ENCODE measurements around the gene RPRD1A.
"Not testable (repeated sequence)": the region's sequence is repeated elsewhere in the genome, so short reads cannot be mapped to it uniquely, and the experiment has no call there.

The RPRD1A gene

DNA sequence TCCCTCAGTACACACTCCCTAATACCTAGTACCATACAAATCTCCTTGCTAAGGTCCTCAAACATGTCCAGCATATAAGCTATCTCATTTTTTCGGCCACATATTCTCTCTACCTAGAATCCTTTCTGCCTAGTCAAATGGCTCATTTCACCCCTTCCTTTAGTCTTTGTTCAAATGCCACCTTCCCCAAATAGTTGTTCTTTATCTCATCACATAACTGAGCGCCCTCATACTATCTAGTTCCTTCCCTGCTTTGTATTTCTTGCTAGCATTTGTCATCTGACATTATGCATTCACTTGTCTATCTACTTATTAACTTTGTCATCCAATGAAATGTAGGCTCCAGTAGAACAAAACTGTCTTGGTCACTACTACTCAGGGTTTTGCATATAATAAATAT lies 35.5 kb downstream of the RPRD1A start:
- no peak overlapping the region for H3K4me3 ChIP-seq (ENCODE audit: low read depth, low read length)

DNA sequence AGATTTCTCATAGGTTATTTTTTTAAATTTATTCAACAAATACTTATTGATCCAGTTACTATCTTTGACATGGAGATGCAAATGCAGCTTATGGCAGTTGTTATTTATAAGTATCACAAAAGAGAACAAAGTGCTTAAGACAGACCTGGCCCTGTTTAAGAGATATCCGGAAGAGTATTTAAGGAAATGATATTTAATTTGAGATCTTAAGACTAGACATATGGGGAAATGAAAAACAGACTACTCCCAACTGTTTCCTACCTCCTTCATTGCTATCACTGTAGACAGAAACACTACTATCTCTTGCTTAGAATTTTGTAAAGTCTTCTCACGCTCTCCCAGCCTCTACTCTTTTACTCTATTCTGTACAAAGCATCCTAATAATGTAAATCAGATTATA lies 36.0 kb downstream of the RPRD1A start:
- no peak overlapping the region for H3K4me3 ChIP-seq (ENCODE audit: low read depth, low read length)

DNA sequence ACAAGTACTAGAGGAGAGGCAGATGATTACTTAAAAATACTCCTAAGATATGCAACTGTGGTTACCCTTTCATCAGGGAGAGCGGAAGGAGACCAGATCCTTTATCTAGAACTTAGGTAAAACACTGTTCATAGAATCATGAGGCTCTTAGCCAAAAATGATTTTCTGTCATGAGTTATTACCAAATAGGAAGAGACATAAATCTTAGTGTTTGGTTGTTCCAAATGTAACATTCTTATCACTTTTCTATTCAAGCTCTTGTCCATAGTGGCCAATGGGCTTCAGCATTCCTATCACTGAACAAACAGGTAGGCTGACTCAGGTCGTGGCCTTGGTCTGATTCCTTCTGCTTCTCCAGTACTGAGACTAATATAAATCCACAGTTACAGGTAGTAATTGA lies 38.5 kb downstream of the RPRD1A start:
- H3K4me3 ChIP-seq (ENCODE audit: low read depth, low read length), result no peak overlapping the region

DNA sequence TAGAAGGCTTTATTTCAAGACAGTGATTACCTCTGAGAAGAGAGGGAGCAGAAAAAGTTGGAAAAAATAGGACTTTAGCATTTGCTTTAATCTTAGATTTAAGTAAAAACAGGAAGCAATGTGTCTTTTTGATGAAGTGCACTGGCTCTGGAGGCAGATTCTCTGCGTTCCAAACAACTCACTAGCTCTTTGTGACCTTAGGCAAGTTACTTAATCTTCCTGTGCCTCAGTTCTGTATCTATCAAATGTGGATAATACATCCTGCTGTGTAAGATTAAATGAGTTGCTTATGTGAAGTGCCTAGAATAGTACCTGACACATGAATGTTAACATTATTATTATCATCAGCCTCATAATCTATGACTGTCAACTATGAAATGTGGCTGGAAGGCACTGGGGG lies 42.3 kb downstream of the RPRD1A start:
- no peak overlapping the region for H3K4me3 ChIP-seq (ENCODE audit: low read depth, low read length)

DNA sequence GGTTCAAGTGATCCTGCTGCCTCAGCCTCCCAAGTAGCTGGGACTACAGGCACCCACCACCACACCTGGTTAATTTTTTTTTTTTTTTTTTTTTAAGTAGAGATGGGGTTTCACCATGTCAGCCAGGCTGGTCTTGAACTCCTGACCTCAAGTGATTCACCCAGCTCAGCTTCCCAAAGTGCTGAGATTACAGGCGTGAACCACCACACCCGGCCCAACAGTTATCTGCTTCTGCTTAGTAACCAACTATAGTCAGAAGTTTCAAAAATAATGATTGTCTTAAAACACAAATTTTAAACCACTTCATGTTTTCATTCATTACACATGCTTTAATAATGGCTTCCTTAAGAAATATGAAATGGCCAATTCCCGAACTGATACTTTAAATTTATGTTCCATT lies 43.1 kb downstream of the RPRD1A start:
- not testable (repeated sequence) for H3K4me3 ChIP-seq (ENCODE audit: low read depth, low read length)

DNA sequence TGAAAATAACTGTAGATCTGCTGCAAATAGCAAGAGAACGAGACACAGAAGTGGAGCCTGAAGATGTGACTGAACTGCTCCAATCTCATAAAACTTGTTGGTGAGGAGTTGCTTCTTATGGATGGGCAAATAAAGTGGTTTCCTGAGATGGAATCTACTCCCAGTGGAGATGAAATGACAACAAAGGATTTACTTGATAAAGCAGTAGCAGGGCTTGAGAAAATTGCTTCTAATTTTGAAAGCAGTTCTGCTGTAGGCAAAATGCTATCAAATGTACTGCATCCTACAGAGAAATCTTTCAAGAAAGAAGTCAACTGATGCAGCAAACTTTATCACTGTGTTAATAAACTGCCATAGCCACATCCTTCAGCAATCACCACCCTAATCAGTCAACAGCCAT lies 44.0 kb downstream of the RPRD1A start:
- H3K4me3 ChIP-seq (ENCODE audit: low read depth, low read length), result no peak overlapping the region

DNA sequence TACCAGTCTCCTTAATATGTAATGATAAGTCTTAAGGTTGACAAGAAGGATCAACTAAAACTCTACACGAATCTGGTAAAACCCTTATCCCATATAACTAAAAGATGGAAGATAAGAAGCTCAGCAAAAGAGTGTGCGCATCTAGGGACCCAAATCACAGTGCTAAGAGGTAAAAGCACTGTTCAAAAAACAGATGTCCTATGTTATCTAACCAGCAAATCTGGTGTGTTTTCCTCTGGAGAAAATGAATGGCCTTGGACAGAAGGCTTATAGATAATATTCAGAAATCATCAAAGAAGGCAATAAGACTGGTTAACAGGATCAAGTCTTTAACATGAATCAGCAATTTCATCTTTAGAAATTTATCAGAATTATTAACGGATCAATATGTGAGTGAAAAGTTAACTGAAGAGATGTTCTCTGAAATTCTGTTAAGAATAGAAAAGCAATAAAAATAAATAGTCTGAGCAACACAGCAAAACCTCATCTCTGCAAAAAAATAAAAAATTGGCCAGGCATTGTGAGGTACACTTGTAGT lies 47.1 kb downstream of the RPRD1A start:
- no peak overlapping the region for H3K4me3 ChIP-seq (ENCODE audit: low read depth, low read length)

DNA sequence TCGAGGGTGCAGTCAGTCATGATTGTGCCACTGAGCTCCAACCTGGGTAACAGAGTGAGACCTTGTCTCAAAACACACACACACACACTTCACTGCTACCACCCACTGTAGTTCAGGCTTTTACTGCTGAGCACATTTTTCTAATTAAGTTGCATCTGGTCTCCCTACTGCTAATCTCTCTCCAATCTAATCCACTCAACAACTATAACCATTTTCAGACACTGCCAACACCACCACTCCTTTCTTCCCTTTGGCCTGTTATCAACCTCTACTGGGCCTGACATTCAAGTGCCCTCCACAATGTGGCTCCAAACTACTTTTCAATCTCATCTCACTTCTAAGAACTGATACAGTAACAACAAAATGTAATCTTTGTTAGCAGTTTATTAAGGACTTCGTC lies 50.1 kb downstream of the RPRD1A start:
- no peak overlapping the region for H3K4me3 ChIP-seq (ENCODE audit: low read depth, low read length)

DNA sequence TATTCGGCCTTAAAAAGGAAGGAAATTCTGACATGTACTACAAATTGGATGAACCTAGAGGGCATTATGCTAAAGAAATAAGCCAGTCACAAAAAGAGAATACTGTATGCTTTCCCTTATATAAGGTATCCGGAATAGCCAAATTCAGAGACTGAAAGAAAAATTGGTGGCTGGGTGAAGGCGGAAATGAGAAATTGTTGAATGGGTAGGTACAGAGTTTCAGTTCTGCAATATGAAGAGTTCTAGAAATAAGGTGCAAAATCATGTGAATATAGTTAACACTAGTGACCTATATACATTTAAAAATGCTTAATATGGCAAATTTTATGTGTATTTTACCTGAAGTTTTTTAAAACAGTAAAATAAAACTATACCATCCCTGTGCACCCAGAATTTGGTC lies 51.7 kb downstream of the RPRD1A start:
- no peak overlapping the region for H3K4me3 ChIP-seq (ENCODE audit: low read depth, low read length)

DNA sequence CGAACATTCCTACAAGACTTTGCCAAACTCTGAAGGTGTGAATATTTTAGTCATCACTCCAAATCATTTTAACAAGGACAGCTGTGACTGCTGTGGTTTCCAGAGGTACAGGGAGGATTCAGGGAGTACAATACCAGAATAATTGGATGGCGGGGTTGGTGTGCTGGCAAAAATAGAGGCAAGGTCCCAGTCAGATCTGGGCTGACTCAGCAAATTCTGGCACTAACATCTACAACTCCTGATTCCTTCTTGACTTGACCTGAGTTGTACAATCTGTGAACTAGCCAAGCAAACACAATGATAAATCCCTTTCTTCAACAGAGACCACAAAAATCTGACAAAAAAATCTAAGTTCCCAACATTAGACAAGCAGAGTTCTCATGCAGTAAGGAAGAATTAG lies 54.5 kb downstream of the RPRD1A start:
- no peak overlapping the region for H3K4me3 ChIP-seq (ENCODE audit: low read depth, low read length)

DNA sequence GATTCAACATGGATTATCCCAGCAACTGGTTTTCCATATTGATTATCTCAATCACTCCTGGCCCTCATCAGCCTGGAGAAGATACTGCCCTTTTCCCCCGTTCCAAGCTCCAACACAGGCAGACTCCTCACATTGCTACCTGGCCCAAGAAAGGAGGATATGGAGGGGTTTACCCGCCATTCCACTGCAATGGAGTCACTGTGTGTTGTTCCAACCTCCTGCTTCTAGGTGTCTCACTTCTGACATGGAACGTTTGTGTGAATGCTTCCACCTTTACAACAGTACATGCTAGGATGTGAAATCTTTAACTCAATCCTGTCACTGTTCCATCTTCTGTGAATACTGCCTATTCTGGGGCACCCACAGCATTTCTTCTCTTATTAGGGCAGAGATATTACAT lies 58.1 kb downstream of the RPRD1A start:
- H3K4me3 ChIP-seq (ENCODE audit: low read depth, low read length), result no peak overlapping the region

DNA sequence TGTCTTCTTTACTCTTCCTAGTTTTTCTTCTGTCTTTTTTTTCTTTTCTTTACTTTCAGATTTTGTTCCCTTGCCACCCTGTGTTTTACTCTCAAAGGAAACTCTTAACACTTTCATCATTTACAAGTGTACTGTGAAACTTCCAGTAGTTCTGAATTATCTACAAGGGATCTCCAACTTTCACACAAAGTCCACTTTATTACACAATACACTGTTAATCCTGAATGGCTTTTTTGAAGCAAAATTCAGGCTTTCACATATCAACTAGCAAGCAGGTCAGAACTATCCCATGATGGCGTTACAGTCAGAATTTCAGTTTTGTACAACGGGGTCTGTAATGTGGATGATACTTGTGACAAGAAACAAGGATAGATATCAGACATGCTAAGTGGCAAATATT lies 60.4 kb downstream of the RPRD1A start:
- no peak overlapping the region for H3K4me3 ChIP-seq (ENCODE audit: low read depth, low read length)

DNA sequence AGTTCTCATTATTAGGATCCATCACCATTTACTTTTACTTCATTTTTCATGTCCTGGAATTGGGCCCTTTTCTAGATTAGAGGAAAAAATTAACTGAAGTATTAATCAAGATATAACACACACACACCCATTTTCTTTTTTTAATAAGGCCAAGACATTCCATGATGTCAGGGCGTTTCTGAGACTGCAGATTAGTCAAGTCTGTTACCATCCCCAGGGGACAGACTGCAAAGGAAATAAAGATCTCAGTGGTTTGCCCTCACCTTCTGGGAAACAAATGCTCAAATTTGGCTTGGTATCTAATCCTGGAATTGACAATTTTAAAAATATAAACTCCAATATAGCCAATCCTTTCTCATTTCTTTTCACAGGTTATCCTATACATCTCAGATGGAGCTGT lies 67.4 kb downstream of the RPRD1A start:
- no peak overlapping the region for H3K4me3 ChIP-seq (ENCODE audit: low read depth, low read length)

DNA sequence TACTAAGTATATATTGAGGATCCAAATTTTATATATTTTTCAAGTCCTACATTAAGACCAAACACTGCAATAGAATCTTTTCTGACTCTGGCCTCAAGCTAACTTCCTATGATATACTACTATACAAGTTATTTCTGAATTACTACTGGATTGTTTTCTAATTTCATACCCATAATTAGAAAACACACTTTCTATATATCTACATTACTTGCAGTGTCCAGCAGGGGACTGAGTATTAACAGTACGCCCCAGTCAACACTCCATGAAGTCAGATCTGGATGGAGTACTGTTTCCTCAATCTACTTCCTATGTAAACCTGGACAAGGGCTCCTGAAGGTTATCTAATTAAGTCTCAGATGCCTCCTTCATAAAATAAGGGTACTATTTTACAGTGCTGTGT lies 68.4 kb downstream of the RPRD1A start:
- no peak overlapping the region for H3K4me3 ChIP-seq (ENCODE audit: low read depth, low read length)

DNA sequence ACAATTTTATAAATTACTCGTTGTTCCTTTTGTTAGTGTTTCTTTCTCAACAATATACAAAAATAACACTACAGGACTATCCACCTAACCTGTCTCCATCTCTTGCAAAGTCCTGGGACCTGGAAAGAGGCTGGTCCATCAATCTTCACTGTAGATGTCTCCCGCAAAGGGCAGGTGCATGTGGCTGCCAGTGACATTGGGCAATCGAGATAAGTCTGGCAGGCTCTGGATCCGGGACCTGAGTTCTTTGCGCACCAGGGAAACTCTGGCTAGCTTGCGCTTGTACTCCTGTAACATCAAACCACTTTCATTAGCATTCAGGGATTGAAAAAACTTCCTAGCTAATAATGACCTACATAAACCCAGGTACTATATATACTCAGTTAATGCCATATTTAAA lies 74.3 kb downstream of the RPRD1A start:
- no peak overlapping the region for H3K4me3 ChIP-seq (ENCODE audit: low read depth, low read length)

DNA sequence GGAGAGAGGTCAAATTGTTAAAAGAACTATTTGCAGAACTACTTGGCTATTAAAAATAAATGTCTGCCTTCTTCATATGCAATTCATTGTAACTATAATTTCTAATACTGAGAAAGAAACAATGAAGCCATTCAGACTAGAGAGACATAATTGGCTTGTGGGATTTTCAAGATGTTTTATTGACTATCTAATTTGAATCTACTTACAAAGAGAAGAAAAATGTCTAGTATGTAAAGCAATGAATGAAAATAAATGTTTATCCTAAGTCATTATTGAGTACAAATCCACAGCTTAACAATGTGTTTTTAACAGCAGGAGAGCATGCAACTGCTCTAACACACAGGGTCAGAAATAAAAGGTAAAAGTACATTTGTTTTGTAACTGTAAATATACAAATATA lies 75.7 kb downstream of the RPRD1A start:
- no peak overlapping the region for H3K4me3 ChIP-seq (ENCODE audit: low read depth, low read length)

DNA sequence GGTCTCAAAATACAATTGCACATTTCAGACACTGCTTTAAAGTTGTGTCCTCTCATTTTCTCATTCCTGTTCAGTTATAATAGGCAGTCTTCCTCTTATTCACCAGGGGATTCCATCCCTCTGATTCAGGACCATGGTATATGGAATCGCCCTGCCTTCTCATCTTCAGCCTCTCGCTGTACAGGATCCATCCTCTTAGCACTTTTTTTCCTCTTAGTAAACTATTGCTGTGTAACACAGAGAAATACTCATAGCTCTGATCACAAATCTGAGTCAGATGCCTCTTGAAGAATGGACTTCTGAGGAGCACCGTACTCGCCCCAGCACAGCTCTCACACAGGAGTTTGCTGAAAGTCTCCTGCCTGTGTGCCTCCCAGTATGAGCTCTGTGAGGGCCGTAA lies 83.5 kb downstream of the RPRD1A start:
- H3K4me3 ChIP-seq (ENCODE audit: low read depth, low read length), result no peak overlapping the region

DNA sequence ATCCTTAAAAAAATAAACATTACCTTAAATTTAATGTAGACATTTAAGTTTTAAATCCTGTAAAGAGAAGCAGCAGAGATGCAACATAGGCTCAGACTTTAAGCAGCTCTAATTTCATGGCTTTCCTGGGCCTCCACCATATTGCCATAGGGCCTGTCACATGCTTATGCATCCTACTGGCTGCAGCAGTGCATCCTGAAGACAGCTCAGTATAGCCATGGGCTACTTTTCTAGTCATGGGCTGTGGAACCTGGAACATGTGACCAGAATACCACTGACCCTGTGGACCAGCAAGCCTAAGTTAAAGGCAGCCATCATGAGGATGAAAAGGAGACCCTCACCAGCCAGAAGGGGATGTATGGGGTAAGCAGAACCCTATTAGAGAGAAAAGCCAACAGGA lies 84.2 kb downstream of the RPRD1A start:
- H3K4me3 ChIP-seq (ENCODE audit: low read depth, low read length), result no peak overlapping the region

DNA sequence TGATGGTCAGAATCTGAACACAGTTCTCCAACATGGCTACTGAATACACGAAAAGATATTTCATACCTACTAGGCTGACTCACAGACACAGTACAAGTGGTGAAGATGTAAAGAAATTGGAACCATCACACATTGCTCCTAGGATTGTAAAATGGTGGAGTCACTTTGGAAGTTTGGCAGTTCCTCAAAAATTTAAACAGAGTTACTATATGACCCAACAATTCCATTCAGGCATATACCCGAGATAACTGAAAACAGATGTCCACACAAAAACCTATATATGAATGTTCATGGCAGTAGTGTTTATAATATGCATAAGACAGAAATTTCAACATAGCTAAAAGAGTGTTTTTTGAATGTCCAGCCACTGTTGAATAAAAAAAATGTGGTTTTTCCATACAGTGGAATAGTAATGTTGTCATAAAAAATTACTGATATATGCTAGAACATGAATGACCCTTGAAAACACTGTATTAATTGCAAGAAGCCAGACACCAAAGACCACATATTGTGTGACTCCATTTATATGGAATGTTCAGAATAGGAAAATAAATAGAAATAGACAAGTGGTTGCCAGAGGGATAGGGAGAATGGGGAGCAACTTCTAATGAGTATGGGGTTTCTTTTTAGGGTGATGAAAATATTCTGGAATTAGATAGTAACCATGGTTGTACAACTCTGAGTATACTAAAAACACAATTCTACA lies 84.8 kb downstream of the RPRD1A start:
- no peak overlapping the region for H3K4me3 ChIP-seq (ENCODE audit: low read depth, low read length)

DNA sequence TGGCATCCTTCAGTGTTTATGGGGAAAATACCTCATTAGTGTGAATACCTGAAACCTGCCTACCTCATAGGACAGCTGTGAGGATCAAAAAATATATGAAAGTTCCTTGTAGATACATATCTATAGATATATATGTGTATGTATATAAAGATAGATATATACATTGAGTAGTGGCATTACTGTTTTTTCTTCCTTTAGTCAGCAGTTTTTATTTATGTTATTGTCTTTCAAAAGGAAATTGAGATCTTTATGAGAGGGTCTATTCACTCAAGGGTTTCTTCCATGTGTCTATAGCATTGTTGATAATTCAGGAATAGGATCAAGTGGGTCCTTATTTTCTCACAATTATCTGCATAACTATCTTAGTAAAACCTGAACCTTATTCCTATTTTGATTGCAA lies 88.2 kb downstream of the RPRD1A start:
- H3K4me3 ChIP-seq (ENCODE audit: low read depth, low read length), result no peak overlapping the region

DNA sequence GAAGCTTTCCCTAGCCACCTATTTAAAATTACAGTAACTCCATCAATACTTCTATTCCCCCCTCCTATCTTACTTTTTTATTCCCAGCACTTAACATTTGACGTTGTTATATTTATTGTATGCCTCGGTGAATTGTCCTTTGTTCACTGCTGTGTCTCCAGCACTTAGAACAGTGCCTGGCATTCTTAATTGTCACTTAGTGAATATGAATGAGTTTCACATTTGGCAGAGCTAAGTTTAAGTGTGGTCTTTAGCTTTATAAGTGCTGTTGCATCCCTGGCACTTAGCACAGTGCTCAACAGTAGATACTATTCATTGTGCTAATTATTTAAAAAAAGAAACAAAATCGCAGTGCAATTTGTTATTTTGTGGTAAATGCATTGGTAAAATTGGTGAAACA lies 93.2 kb downstream of the RPRD1A start:
- no peak overlapping the region for H3K4me3 ChIP-seq (ENCODE audit: low read depth, low read length)

DNA sequence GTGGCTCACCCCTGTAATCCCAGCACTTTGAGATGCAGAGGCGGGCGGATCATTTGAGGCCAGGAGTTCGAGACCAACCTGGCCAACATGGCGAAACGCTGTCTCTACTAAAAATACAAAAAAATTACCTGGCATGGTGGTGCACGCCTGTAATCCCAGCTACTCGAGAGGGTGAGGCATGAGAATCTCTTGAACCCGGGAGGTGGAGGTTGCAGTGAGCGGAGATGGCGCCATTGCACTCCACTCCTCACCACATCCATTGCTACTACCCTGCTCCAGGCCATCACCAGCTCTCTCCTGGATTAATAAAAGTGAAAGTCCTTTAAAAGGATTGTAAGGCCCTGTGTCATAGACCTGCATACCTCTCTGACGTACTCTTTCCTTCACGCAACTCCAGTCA lies 93.7 kb downstream of the RPRD1A start:
- H3K4me3 ChIP-seq (ENCODE audit: low read depth, low read length), result peak overlapping the region; percentile 2
